Activated B cell treated with CpG ODN at 0.5 μM for 24 hours (primary cell): ENCODE measurements around the gene MINDY4. TPM values are rescaled to one million over a fixed set of nuclear protein-coding genes. Genes with fewer than 3 reads are reported as not detected.

ENCODE experiments used
- ATAC-seq: fragments of 200-7000 bp; cut with Tn5 transposase; one replicate; pipeline ENCODE4 v1.10.0; 2021; ENCODE audit warnings: low read depth, mild to moderate bottlenecking, moderate library complexity
- CTCF ChIA-PET: fragments of 350-600 bp; sonication (Branson Sonifier 250); formaldehyde crosslinking; loops from one replicate; lab custom pipeline; 2021; ENCODE audit warnings: antibody characterized with exemption; lab: Charles Lee
- POLR2A ChIA-PET: fragments of 350-600 bp; sonication (Branson Sonifier 250); formaldehyde crosslinking; loops from one replicate; lab custom pipeline; 2021; ENCODE audit warnings: antibody characterized with exemption; lab: Charles Lee
- DNase-seq: peaks from one replicate; pipeline ENCODE4 v3.0.0; 2022
- H3K27ac Mint-ChIP-seq: one replicate; pipeline ENCODE4 v1.8.0; 2020; ENCODE audit warnings: mixed read lengths
- H3K27me3 Mint-ChIP-seq: one replicate; pipeline ENCODE4 v1.8.0; 2021; ENCODE audit warnings: mixed read lengths
- H3K36me3 Mint-ChIP-seq: one replicate; pipeline ENCODE4 v1.8.0; 2021; ENCODE audit warnings: low read depth, mixed read lengths
- H3K4me1 Mint-ChIP-seq: one replicate; pipeline ENCODE4 v1.8.0; 2021; ENCODE audit warnings: mixed read lengths
- H3K4me3 Mint-ChIP-seq: one replicate; pipeline ENCODE4 v1.8.0; 2020; ENCODE audit warnings: mild to moderate bottlenecking, mixed read lengths
- H3K9me3 Mint-ChIP-seq: one replicate; pipeline ENCODE4 v1.8.0; 2020; ENCODE audit warnings: mixed read lengths
- intact Hi-C: fragments of 100-400 bp; cut with micrococcal nuclease; formaldehyde crosslinking; loops from one replicate; pipeline ENCODE4 v1.15.1; 2024
- total RNA-seq: library from RNA; stranded (reverse); gene quantifications from 2 replicates; pipeline ENCODE4 v1.2.3, GENCODE V29; 2022
- TF ChIP-seq, protein P1 (sequence below): fragments of 200-600 bp; IDR thresholded peaks from one replicate; pipeline ENCODE4 v1.8.0; 2022; ENCODE audit warnings: antibody characterized with exemption, mild to moderate bottlenecking

The MINDY4 gene
- total RNA-seq, 1 donor from 2014 or later, result 1.2 TPM

DNA sequence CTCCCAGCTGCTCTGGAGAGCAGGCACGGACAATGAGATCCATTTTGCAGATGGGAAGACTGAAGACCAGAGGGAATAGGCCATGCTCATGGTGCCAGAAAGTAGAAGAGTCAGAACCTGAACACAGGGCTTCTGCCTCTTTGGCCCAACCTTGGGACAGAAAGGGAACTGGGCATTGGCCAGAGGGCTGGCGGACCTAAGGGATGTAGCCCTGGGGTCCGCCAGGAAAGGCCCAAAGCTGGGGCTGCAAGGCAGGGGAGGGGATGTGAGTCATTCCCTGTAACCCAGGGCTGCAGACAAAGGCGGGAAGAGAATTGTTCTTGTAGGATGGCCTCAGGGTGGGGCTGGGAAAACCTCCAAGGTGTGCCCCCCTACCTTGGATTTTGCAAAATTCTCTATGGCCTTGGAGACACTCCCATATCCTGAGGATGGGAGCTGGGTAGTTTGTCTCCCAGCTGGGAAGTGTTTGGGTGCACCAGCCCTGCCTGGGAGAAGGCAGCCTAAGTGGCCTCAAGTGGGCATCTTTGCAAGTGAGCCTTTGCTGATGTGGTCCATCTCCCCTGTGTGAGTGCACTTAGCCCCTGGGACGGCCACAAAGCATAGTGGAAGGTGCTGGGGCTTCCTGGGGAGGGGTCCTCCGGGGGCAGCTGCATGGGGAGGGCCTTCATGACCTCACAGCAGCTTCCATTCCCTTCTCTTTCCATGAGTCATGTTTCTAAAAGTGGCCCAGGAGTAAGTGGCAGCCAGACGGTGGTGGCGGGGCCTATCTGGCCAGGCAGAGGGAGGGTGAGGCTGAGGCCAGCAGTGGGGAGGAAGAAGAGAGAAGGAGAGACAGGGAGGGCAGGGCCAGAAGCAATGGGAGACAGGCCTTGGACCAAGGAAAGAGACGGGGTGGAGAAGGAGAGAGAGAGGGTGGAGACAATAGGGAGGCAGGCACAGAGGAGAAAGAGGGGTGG is 149.6 kb downstream of the MINDY4 start:
- TF ChIP-seq, protein P1, sequence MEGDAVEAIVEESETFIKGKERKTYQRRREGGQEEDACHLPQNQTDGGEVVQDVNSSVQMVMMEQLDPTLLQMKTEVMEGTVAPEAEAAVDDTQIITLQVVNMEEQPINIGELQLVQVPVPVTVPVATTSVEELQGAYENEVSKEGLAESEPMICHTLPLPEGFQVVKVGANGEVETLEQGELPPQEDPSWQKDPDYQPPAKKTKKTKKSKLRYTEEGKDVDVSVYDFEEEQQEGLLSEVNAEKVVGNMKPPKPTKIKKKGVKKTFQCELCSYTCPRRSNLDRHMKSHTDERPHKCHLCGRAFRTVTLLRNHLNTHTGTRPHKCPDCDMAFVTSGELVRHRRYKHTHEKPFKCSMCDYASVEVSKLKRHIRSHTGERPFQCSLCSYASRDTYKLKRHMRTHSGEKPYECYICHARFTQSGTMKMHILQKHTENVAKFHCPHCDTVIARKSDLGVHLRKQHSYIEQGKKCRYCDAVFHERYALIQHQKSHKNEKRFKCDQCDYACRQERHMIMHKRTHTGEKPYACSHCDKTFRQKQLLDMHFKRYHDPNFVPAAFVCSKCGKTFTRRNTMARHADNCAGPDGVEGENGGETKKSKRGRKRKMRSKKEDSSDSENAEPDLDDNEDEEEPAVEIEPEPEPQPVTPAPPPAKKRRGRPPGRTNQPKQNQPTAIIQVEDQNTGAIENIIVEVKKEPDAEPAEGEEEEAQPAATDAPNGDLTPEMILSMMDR, result no peak
- no peak for ATAC-seq
- CTCF ChIA-PET, result no interaction called here

DNA sequence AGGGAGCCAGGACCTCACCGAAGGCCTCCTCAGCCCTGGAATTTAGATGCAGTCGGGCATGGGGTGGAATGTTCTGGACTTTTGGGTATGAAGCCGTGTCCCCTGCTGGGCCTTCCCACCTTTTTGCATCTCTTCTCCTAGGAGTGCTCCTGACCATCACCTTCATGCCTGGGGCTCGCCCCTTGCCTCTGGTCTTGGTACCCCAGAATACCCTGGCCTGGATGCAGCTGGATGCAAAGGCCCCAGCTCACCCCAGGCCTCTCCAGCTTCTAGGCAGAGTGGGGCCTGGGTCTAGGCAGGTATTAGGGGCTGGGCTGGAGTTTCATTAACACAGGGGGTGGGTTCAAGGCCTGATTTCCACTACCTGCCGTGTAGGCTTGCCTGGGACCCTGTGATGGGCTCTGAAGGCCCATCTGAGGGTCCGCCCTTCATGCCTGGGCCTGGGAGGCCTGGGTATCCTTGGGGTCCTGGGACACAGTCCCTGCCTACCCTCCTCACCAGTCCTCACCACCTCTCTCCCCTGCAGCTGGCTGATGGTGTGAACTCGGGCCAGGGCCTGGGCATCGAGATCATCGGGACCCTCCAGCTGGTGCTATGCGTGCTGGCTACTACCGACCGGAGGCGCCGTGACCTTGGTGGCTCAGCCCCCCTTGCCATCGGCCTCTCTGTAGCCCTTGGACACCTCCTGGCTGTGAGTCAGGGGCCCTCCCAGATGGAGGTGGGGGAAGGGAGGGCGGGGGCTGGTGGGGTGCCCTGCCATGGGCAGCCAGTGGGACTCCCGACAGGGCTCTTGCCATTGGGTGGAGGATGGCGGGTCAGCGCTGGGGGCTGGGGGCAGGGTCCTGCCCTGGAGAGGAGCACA is 150.6 kb downstream of the MINDY4 start:
- Mint-ChIP-seq H3K9me3 (no peaks in the 10 kb centered on the region), H3K27me3 (no peaks in the 10 kb centered on the region), H3K27ac (no peak overlapping the region), H3K36me3 (no peaks in the 10 kb centered on the region), H3K4me3 (no peak overlapping the region), H3K4me1 (no peaks in the 10 kb centered on the region)
- peak; percentile 9 for DNase-seq
- intact Hi-C loops, result no loop called here
- ChIA-PET POLR2A (no interaction called here), CTCF (no interaction called here)
- TF ChIP-seq, protein P1, result no peak
- ATAC-seq, result no peak

More for the DNA sequence above, 149.6 kb downstream of the MINDY4 start:
- H3K9me3 Mint-ChIP-seq, result no peaks in the 10 kb centered on the region
- no peaks in the 10 kb centered on the region for H3K27me3 Mint-ChIP-seq
- no peak overlapping the region for H3K4me3 Mint-ChIP-seq
- DNase-seq, result no peak
- no peak overlapping the region for H3K27ac Mint-ChIP-seq
- POLR2A ChIA-PET, result no interaction called here
- intact Hi-C loops, result no loop called here
- H3K36me3 Mint-ChIP-seq, result no peaks in the 10 kb centered on the region
- no peaks in the 10 kb centered on the region for H3K4me1 Mint-ChIP-seq

DNA sequence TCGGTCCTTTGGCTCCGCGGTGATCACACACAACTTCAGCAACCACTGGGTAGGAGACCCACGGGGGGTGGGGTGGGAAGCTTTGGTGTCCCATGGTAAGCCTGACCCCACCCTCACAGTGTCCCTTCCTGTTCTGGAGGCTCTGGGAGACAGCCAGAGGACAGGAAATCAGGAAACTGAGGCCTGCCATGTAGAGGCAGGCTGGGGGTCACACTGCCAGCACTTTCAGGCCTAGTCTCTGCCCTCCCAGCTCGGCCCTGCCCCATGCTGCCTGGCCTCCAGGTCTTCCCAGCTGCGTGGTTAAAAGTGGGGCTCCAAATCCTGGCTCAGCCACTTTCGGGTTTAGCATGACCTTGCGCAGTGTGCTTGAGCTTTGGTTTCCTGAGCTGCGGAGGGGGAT is 151.4 kb downstream of the MINDY4 start:
- Mint-ChIP-seq H3K9me3 (no peaks in the 10 kb centered on the region), H3K4me1 (no peaks in the 10 kb centered on the region), H3K27ac (no peak overlapping the region), H3K27me3 (no peaks in the 10 kb centered on the region), H3K36me3 (no peaks in the 10 kb centered on the region), H3K4me3 (no peak overlapping the region)
- no peak for ATAC-seq
- DNase-seq, result no peak
- ChIA-PET CTCF (no interaction called here), POLR2A (no interaction called here)
- TF ChIP-seq, protein P1, result no peak
- intact Hi-C loops, result no loop called here

DNA sequence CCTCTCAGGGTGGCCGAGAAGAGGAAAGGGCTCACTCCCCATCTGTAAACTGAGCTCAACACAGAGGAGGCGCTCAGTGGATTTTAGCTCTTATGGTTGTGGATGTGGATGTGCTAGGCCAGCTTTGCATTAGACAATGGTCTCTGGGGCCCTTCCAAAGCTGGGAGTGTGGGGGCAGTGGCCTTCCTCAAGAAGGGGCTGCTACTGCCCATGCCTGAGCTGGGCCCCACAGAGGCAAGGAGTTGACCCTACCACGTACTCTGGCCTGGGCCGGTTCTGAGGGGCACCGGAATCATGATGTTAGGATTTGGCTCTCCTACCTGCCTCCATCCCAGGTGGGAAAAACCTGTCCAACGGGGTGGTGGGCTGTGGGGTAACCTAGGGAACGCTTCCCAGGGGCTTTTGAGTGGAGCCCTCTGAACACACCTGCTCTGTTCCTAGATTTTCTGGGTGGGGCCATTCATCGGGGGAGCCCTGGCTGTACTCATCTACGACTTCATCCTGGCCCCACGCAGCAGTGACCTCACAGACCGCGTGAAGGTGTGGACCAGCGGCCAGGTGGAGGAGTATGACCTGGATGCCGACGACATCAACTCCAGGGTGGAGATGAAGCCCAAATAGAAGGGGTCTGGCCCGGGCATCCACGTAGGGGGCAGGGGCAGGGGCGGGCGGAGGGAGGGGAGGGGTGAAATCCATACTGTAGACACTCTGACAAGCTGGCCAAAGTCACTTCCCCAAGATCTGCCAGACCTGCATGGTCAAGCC is 152.0 kb downstream of the MINDY4 start:
- DNase-seq, result peak; percentile 5
- no peak overlapping the region for H3K4me3 Mint-ChIP-seq
- POLR2A ChIA-PET, result no interaction called here
- no peaks in the 10 kb centered on the region for H3K4me1 Mint-ChIP-seq
- ATAC-seq, result no peak
- intact Hi-C loops, result no loop called here
- H3K9me3 Mint-ChIP-seq, result no peaks in the 10 kb centered on the region
- no peak overlapping the region for H3K27ac Mint-ChIP-seq
- no peaks in the 10 kb centered on the region for H3K36me3 Mint-ChIP-seq
- TF ChIP-seq, protein P1, result no peak
- CTCF ChIA-PET, result no interaction called here
- H3K27me3 Mint-ChIP-seq, result peaks cover 2% of the 10 kb centered on the region
